HG03378 (cell line): ENCODE results near the gene LPCAT3.

Experiments
- ATAC-seq: cut with Tn5 transposase; IDR thresholded peaks from one replicate; pipeline ENCODE4 v1.9.1; 2021; ENCODE audit warnings: mild to moderate bottlenecking, moderate library complexity; ENCODE audit not compliant: unreplicated experiment

The LPCAT3 gene

GRCh38 chr12:6954316-6955107 lies 63.8 kb downstream of the LPCAT3 start:
- no peak for ATAC-seq

- ATAC-seq = peak; percentile 40
Observed at GRCh38 chr12:6953442-6954315, 64.6 kb downstream of the LPCAT3 start.

GRCh38 chr12:6952863-6953441 lies 65.3 kb downstream of the LPCAT3 start:
- ATAC-seq = no peak

GRCh38 chr12:6952121-6952862 lies 66.0 kb downstream of the LPCAT3 start:
- no peak for ATAC-seq

GRCh38 chr12:6951551-6952120 lies 66.6 kb downstream of the LPCAT3 start:
- no peak for ATAC-seq

DNA sequence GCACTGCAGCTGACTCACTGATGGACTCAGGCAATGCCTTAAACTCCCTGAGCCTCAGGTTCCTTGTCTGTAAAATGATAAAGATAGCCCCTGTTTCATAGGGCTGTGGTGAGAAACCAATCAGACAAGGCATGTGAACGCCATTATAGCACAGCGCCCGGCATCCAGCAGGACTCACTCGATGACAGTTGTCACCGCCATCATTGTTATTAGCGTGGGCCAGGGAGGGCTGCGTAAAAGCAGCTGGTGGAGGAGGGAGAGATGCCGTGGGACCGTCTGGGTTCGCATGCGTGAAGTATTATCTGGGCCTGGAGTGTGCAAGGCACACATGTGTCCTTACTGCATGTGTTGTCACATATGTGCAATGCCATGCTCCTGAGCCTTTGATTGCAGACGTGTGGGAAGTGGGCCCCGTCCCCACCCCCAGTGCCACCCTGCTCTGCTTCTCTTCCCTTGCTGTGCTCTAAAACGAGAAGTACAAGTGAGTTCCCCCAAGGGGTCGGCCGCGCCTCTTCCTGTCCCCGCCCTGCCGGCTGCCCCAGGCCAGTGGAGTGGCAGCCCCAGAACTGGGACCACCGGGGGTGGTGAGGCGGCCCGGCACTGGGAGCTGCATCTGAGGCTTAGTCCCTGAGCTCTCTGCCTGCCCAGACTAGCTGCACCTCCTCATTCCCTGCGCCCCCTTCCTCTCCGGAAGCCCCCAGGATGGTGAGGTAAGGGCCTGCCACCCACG lies 67.3 kb downstream of the LPCAT3 start, which contains the start of gene PTPN6:
TSS of gene PTPN6 (plus strand) at position 546 of the 730 bp plus-strand sequence. CDS start at position 703, 157 bp downstream.
- peak; percentile 22 for ATAC-seq

DNA sequence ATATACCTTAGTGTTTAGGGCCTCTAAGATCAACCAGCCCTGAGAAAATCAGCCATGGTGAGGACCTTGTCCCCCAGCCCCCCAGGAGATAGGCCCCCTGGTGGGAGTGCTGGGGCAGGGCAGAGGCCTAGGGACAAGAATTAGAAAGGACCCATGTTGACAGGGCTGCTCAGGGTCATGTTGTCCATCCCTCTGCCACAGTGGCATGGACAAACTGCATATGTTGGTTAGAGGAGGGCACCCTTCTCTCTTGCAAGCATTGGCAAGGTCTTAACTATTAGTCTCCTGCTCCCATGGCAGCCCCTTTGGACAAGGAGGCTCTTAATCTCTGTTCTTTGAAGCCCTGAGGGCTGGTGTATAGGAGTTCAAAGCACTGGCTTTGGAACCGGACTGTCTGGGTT lies 67.9 kb downstream of the LPCAT3 start:
- no peak for ATAC-seq

- no peak for ATAC-seq
Observed at GRCh38 chr12:6948873-6949594, 69.2 kb downstream of the LPCAT3 start.

- ATAC-seq = no peak
Observed at GRCh38 chr12:6947615-6948014, 70.7 kb downstream of the LPCAT3 start.

DNA sequence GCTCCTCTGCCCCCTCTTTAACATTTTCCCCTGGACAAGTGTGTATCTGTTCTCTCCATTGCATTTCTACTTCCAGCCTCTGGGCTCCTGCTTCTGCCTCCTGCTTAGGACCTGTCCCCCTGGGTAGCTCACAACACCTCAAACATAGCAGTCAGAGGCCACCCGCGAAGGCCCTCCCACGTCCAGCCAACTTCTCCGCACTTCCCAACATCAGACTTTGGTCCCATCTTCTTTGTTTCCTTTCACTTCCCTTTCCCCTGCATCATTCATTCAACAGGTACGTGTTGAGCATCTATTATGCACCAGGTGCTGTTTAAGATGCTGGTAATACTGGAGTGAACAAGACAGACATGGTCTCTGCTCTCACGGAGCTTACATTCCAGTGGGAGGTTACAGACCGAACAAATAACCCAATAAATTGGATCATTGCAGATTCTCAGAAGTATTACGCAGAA lies 71.3 kb downstream of the LPCAT3 start:
- no peak for ATAC-seq

- no peak for ATAC-seq
Observed at GRCh38 chr12:6946033-6946919, 72.0 kb downstream of the LPCAT3 start.

GRCh38 chr12:6945613-6946012 lies 72.7 kb downstream of the LPCAT3 start:
- ATAC-seq = no peak

- peak; percentile 29 for ATAC-seq
Observed at GRCh38 chr12:6944381-6945186, 73.7 kb downstream of the LPCAT3 start.

DNA sequence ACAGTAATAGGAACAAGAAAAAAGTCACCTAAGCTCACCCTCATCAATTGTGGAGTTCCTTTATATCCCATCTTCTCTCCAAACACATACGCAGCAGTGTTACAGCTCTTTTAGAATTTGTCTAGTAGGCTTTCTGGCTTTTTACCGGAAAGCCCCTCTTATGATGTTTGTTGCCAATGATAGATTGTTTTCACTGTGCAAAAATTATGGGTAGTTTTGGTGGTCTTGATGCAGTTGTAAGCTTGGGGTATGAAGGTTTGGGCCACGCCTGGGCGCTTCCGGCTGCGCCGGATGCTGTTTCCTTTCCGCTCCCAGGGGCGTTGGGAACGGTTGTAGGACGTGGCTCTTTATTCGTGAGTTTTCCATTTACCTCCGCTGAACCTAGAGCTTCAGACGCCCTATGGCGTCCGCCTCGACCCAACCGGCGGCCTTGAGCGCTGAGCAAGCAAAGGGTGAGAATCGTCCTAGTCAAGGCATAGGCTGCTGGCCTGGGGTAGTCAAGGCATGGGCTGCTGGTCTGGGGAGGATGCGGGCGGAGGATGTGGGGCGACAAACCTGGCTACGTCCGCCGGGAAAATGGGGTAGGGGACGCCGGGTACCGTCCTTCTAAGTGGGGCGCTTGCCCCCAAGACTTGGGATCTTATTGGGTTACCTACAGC lies 74.4 kb downstream of the LPCAT3 start, which contains the start of the genes C12orf57 and RNU7-1:
TSS of gene C12orf57 (plus strand) at position 301 of the 659 bp plus-strand sequence. CDS start at position 401, 100 bp downstream.
TSS of gene RNU7-1 (plus strand) at position 95 of the 659 bp plus-strand sequence.
- ATAC-seq = peak; percentile 37

GRCh38 chr12:6943389-6943721 lies 74.9 kb downstream of the LPCAT3 start:
- ATAC-seq = peak; percentile 27

DNA sequence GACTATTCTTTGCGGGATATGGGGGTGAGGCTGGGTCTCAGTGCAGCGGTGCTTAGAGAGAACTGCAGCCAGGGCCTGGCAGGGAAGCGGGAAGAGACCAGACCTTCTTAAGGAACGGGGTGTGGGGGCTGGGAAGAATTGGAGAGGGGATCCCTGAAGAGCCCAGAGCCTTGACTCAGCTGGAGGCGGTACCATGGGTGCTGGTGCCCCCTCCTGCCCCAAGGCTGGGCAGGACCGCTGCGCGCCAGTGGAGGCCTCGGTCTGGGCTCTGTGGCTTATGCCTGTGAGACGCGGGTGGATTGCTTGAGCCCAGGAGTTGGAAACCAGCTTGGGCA lies 76.0 kb downstream of the LPCAT3 start:
- no peak for ATAC-seq

DNA sequence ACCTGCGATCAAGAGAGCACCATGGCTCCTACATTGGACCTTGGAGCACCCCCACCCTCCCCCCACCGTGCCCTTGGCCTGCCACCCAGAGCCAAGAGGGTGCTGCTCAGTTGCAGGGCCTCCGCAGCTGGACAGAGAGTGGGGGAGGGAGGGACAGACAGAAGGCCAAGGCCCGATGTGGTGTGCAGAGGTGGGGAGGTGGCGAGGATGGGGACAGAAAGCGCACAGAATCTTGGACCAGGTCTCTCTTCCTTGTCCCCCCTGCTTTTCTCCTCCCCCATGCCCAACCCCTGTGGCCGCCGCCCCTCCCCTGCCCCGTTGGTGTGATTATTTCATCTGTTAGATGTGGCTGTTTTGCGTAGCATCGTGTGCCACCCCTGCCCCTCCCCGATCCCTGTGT lies 76.5 kb downstream of the LPCAT3 start:
- no peak for ATAC-seq
